ENCODE data around the gene SMARCAD1. TPM values are rescaled to one million over a fixed set of nuclear protein-coding genes. Genes with fewer than 3 reads are reported as not detected.
"Not testable (repeated sequence)": the region's sequence is repeated elsewhere in the genome, so short reads cannot be mapped to it uniquely, and the experiment has no call there.

SMARCAD1 gene
- total and polyA plus RNA-seq, 2 of the 8 experiments (the other 6 are each of a cell fraction or from before 2014, with no cell fraction given): 24.1 to 59.4 TPM

GRCh38 chr4:94336791-94337190, 129.1 kb downstream of the SMARCAD1 start:
- CTCF ChIA-PET (ENCODE audit: partially characterized antibody); H3K23me2 ChIP-seq (ENCODE audit: low read depth, low read length); H3K56ac ChIP-seq (replicated peaks; ENCODE audit: insufficient read length, low read depth, low read length); H3K4me1 ChIP-seq (replicated peaks in 1 of 4; ENCODE audit: control insufficient read depth in 3 of 4, insufficient read depth in 4 of 4, low read length in 3 of 4); H3K4me3 ChIP-seq (ENCODE audit: extremely low read depth in 1 of 4, insufficient read depth in 2 of 4, low read depth in 3 of 4, low read length in 4 of 4); H3K23ac ChIP-seq (ENCODE audit: insufficient read length); H3K27me3 ChIP-seq (replicated peaks in 1 of 4; ENCODE audit: control insufficient read depth in 3 of 4, extremely low read depth in 1 of 4, insufficient read depth in 3 of 4, low read length in 3 of 4); H2BK12ac ChIP-seq (ENCODE audit: low read depth, low read length); H3K4ac ChIP-seq (replicated peaks; ENCODE audit: insufficient read length, low read depth, low read length); H4K5ac ChIP-seq (ENCODE audit: insufficient read length, low read depth, low read length); H3K9ac ChIP-seq (replicated peaks in 1 of 4; ENCODE audit: extremely low read depth in 1 of 4, low read depth in 3 of 4, low read length in 3 of 4); H4K91ac ChIP-seq (replicated peaks; ENCODE audit: insufficient read length, low read length); H3K36me3 ChIP-seq (ENCODE audit: control insufficient read depth in 2 of 4, insufficient read depth in 4 of 4, low read length in 3 of 4); H3K27ac ChIP-seq (ENCODE audit: low read depth, low read length); H4K8ac ChIP-seq (ENCODE audit: extremely low read depth, insufficient read depth, low read length); H2BK20ac ChIP-seq (ENCODE audit: low read length); H3K4me2 ChIP-seq (ENCODE audit: insufficient read depth in 1 of 2, low read depth in 2 of 2, low read length in 2 of 2); POLR2A ChIA-PET (ENCODE audit: partially characterized antibody); H2BK120ac ChIP-seq (replicated peaks; ENCODE audit: low read depth, low read length); FAIRE-seq; H2BK15ac ChIP-seq (ENCODE audit: low read length); H3K14ac ChIP-seq (ENCODE audit: insufficient read length); H3K79me2 ChIP-seq (ENCODE audit: control insufficient read depth in 1 of 2, insufficient read depth in 2 of 2, low read length in 2 of 2); H3K18ac ChIP-seq (ENCODE audit: extremely low read depth, low read length); H3K79me1 ChIP-seq (ENCODE audit: low read depth, low read length); H2AFZ ChIP-seq (ENCODE audit: low read length); H3K9me3 ChIP-seq (ENCODE audit: insufficient read depth in 2 of 2, low read depth in 1 of 2, low read length in 1 of 2); DNase-seq (ENCODE audit: low read depth in 1 of 2, low spot score in 2 of 2); H2BK5ac ChIP-seq (ENCODE audit: low read depth, low read length); H2AK5ac ChIP-seq (ENCODE audit: low read depth, low read length); H4K20me1 ChIP-seq (replicated peaks in 1 of 2; ENCODE audit: control insufficient read depth in 1 of 2, insufficient read depth in 2 of 2, low read length in 2 of 2): not testable (repeated sequence)
- 88% methylated on average over 5 of the region's 5 CpGs; no CpG with 5 or more reads in 1 of the 2 experiments for WGBS, 2 experiments (ENCODE audit: extremely low coverage in 1 of 2, insufficient coverage in 1 of 2, insufficient read length in 1 of 2, insufficient replicate concordance in 2 of 2, low coverage in 1 of 2, low lambda C conversion rate in 2 of 2, missing lambda C conversion rate in 1 of 2)

All from H1 (cell line).